ENCODE results near the gene ZC3H7A.

- no peak for TF ChIP-seq CTCF (IDR thresholded peaks at IDR 0.05)
- TF ChIP-seq POLR2A (IDR thresholded peaks at IDR 0.05) = no peak
- no peak for TF ChIP-seq EP300 (IDR thresholded peaks at IDR 0.05)
These were observed 39.0 kb upstream of the ZC3H7A start for GRCh38 chr16:11835891-11836649.
